ENCODE results near the gene PADI3.

The PADI3 gene

GRCh38 chr1:17243274-17243673 is 5.6 kb upstream of the PADI3 start:
- no peak for DNase-seq (ENCODE audit: low read depth)

- DNase-seq (ENCODE audit: low read depth): no peak
Measured at GRCh38 chr1:17244821-17245740, 3.8 kb upstream of the PADI3 start.

GRCh38 chr1:17245816-17246325 is 3.0 kb upstream of the PADI3 start:
- DNase-seq (ENCODE audit: low read depth): no peak

GRCh38 chr1:17246971-17247370 is 1.9 kb upstream of the PADI3 start:
- DNase-seq (ENCODE audit: low read depth): no peak

GRCh38 chr1:17250601-17251000 is 1.7 kb downstream of the PADI3 start:
- DNase-seq (ENCODE audit: low read depth): no peak

GRCh38 chr1:17251246-17251645 is 2.3 kb downstream of the PADI3 start:
- DNase-seq (ENCODE audit: low read depth): no peak

GRCh38 chr1:17251701-17252376 is 2.9 kb downstream of the PADI3 start:
- DNase-seq (ENCODE audit: low read depth): no peak

GRCh38 chr1:17255336-17255735 is 6.4 kb downstream of the PADI3 start:
- no peak for DNase-seq (ENCODE audit: low read depth)

- DNase-seq (ENCODE audit: low read depth): no peak
Measured at GRCh38 chr1:17258116-17258757, 9.3 kb downstream of the PADI3 start.

GRCh38 chr1:17258758-17259130 is 9.8 kb downstream of the PADI3 start:
- no peak for DNase-seq (ENCODE audit: low read depth)

- DNase-seq (ENCODE audit: low read depth): no peak
Measured at GRCh38 chr1:17259233-17259873, 10.5 kb downstream of the PADI3 start.

GRCh38 chr1:17260264-17260663 is 11.4 kb downstream of the PADI3 start:
- DNase-seq (ENCODE audit: low read depth): no peak

GRCh38 chr1:17260738-17261137 is 11.8 kb downstream of the PADI3 start:
- no peak for DNase-seq (ENCODE audit: low read depth)

GRCh38 chr1:17263936-17264335 is 15.0 kb downstream of the PADI3 start:
- no peak for DNase-seq (ENCODE audit: low read depth)

GRCh38 chr1:17264470-17264869 is 15.6 kb downstream of the PADI3 start:
- no peak for DNase-seq (ENCODE audit: low read depth)

- DNase-seq (ENCODE audit: low read depth): no peak
Measured at GRCh38 chr1:17265162-17265561, 16.3 kb downstream of the PADI3 start.

GRCh38 chr1:17265950-17266349 is 17.1 kb downstream of the PADI3 start:
- DNase-seq (ENCODE audit: low read depth): no peak

GRCh38 chr1:17270891-17271765 is 22.2 kb downstream of the PADI3 start:
- no peak for DNase-seq (ENCODE audit: low read depth)

GRCh38 chr1:17272066-17272465 is 23.2 kb downstream of the PADI3 start:
- DNase-seq (ENCODE audit: low read depth): no peak

- no peak for DNase-seq (ENCODE audit: low read depth)
Measured at GRCh38 chr1:17272646-17273045, 23.7 kb downstream of the PADI3 start.

- DNase-seq (ENCODE audit: low read depth): no peak
Measured at GRCh38 chr1:17273096-17273495, 24.2 kb downstream of the PADI3 start.
